GM12892 (cell line): ENCODE data around the gene MDFIC2.

Experiments
- POLR2A ChIP-seq: IDR thresholded peaks from 2 replicates; pipeline ENCODE4 v1.6.1; 2011; ENCODE audit warnings: low read depth, low read length, control low read depth
- POLR2AphosphoS5 ChIP-seq: IDR thresholded peaks from 2 replicates; pipeline ENCODE4 v1.6.1; 2011; ENCODE audit warnings: low read depth, low read length, control low read depth

GRCh38 chr3:70186221-70186620 lies 126.2 kb downstream of the MDFIC2 start:
- TF ChIP-seq POLR2AphosphoS5 (no peak), POLR2A (no peak)
